IPS-20b (cell line): ENCODE data around the gene CCR7.

Source experiments
- H3K27ac ChIP-seq: one replicate; pipeline ENCODE4 v1.5.1; 2013; ENCODE audit warnings: low read length
- H3K27me3 ChIP-seq: 2 replicates; pipeline ENCODE4 v1.6.1; 2013; ENCODE audit warnings: mild to moderate bottlenecking, low read length, inconsistent platforms; ENCODE audit not compliant: insufficient read depth
- H3K36me3 ChIP-seq: 2 replicates; pipeline ENCODE4 v1.6.1; 2013; ENCODE audit warnings: low read depth, mild to moderate bottlenecking, inconsistent platforms, low read length, moderate library complexity; ENCODE audit not compliant: insufficient read depth
- H3K4me1 ChIP-seq: 2 replicates; pipeline ENCODE4 v1.6.1; 2013; ENCODE audit warnings: mild to moderate bottlenecking, control low read depth, inconsistent platforms, low read length, moderate library complexity; ENCODE audit not compliant: insufficient read depth
- H3K4me3 ChIP-seq: 2 replicates; pipeline ENCODE4 v1.5.1; 2013; ENCODE audit warnings: mild to moderate bottlenecking, low read length, inconsistent platforms
- H3K9ac ChIP-seq: 2 replicates; pipeline ENCODE4 v1.6.1; 2013; ENCODE audit warnings: low read depth, mild to moderate bottlenecking, inconsistent platforms, low read length, moderate library complexity
- H3K9me3 ChIP-seq: 2 replicates; pipeline ENCODE4 v1.6.1; 2013; ENCODE audit warnings: mild to moderate bottlenecking, low read depth, low read length, inconsistent platforms; ENCODE audit not compliant: insufficient read depth

The CCR7 gene

GRCh38 chr17:40553694-40554534, 11.4 kb downstream of the CCR7 start:
- Histone ChIP-seq H3K4me3 (no peak overlapping the region), H3K27me3 (0 out of 2 replicates have a peak, but pooled peaks cover 12% of the 10 kb centered on the region), H3K27ac (no peak overlapping the region), H3K36me3 (no peaks in the 10 kb centered on the region), H3K4me1 (peaks cover 3% of the 10 kb centered on the region; the same call in 1 of the 2 replicates), H3K9me3 (no peaks in the 10 kb centered on the region), H3K9ac (no peak overlapping the region)

DNA sequence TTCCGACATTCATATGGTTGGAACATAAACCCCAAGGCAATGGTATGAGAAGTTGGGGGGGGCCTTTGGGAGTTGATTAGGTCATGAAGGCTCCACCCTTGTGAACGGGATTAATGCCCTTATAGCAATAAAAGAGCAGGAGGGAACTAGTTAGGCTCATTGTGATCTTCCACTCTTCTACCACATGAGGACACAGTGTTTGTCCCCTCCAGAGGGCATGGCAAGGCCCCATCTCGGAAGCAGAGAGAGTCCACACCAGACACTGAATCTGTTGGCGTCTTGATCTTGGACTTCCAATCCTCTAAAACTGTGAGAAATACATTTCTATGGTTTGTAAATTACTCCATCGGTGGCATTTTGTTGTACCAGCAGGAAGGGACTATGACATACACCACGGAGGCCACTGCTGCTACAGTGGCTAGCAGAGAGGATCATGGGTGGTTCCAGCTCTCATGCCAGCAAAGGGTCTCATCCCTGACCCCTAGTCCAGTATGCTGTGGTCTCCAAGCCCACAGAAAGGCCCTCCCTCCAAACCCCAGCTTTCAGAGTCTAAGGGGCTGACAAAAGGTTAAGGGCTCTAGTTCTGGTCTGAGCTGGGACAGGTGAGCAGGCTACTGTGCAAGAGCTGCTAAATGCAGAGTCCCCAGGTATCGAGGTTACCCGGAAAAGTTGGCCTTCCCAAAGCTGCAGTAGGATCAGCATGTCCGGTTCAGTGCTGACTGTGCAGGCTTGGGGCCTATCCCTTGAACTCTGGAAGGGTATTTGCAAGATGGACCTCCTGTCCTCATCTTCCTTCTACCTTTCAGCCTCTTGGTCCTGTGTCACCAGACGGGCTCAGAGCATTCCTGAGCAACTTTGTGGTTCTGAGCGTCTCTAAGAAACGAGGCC, 12.2 kb downstream of the CCR7 start:
- Histone ChIP-seq H3K36me3 (no peaks in the 10 kb centered on the region), H3K27me3 (0 out of 2 replicates have a peak, but pooled peaks cover 9% of the 10 kb centered on the region), H3K9me3 (no peaks in the 10 kb centered on the region), H3K9ac (no peak overlapping the region), H3K27ac (no peak overlapping the region), H3K4me1 (peaks cover 3% of the 10 kb centered on the region; the same call in 1 of the 2 replicates), H3K4me3 (no peak overlapping the region)

DNA sequence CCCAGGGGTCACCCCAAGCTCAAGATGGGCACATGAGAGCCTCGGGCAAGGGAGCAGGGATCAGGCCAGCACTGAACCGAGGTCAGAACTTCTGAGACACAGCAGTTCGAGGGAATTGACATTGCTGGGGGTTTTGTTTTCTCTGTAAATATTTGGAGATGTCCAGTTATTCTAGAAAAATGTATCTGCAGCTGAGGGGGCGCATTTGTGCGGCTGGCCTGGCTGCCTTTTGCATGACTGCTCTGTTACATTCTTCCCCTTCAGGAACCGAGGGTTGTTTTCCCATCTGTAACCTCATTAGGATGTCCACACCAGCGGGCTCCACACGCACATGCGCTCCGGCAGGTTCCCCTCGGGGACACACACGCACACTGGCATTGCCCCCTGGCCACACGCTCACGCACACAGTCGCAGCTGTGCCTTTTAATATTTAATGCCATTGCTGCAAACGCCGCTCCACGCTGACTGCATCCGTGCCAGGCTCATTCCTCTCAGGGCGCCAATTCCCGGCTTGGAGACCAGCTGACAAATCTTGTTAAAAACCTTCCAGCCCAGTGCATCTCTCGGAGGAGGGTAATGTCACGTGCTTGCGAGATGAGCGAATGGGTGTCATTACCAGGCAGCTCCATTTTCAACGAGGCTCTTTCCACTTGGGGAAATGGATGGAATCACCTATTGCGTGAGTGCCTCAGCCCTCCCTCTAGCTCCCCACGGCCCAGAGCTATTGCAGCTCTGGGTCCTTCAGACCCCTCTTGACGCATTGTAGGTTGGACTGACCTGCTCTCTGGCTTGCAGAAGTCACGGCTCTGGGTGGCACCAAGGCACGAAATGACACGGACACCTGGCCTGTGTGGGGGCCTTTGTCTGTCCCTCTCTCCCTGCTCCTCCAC, 13.1 kb downstream of the CCR7 start:
- Histone ChIP-seq H3K36me3 (no peaks in the 10 kb centered on the region), H3K27me3 (no peaks in the 10 kb centered on the region), H3K9me3 (no peaks in the 10 kb centered on the region), H3K9ac (no peak overlapping the region), H3K4me3 (no peak overlapping the region), H3K4me1 (peaks cover 3% of the 10 kb centered on the region; the same call in 1 of the 2 replicates), H3K27ac (no peak overlapping the region)

GRCh38 chr17:40551091-40551878, 14.0 kb downstream of the CCR7 start:
- peaks cover 3% of the 10 kb centered on the region; the same call in 1 of the 2 replicates for H3K4me1 ChIP-seq
- H3K27ac ChIP-seq = no peak overlapping the region
- no peak overlapping the region for H3K9ac ChIP-seq
- no peaks in the 10 kb centered on the region for H3K9me3 ChIP-seq
- no peaks in the 10 kb centered on the region for H3K27me3 ChIP-seq
- H3K36me3 ChIP-seq = no peaks in the 10 kb centered on the region
- no peak overlapping the region for H3K4me3 ChIP-seq

- Histone ChIP-seq H3K4me1 (peaks cover 3% of the 10 kb centered on the region; the same call in 1 of the 2 replicates), H3K27me3 (no peaks in the 10 kb centered on the region), H3K27ac (no peak overlapping the region), H3K9ac (no peak overlapping the region), H3K4me3 (no peak overlapping the region), H3K9me3 (no peaks in the 10 kb centered on the region), H3K36me3 (no peaks in the 10 kb centered on the region)
These were observed 14.7 kb downstream of the CCR7 start for GRCh38 chr17:40550608-40551007.

DNA sequence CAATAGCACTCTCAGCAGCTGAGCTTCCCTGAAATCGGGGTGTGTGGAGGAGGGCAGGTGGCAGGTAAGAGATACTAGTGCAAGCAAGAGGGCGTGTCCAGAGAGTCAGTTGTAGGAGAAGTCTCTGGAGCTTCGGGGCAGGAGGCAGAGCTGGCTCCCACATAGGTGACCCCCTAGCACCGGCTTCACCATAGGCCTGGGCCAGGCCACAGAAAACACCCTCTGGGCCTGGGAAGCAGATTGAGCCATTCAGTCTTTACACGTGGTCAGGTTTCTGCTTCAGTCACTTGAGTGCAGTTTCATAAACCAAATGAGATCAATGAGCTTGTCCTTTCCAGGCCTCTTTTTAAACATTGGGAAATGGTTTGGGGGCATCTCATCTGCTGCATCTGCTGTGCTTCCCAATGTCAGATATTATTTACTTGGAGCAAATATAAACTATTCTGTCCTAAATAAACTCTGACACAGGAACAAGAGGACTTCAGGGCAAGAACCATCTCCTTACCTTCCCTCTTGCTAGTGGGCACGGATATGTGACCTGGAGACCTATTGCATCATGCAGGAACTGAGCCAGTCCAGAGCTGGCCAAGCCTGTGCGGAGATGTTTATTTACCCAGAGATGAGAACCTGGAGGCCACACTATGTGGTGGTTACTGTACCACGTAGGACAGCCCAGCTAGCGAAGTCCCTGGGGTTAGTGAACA, 16.1 kb downstream of the CCR7 start:
- Histone ChIP-seq H3K27me3 (no peaks in the 10 kb centered on the region), H3K9ac (no peak overlapping the region), H3K4me1 (peaks cover 3% of the 10 kb centered on the region; the same call in 1 of the 2 replicates), H3K36me3 (no peaks in the 10 kb centered on the region), H3K4me3 (no peak overlapping the region), H3K27ac (no peak overlapping the region), H3K9me3 (no peaks in the 10 kb centered on the region)

DNA sequence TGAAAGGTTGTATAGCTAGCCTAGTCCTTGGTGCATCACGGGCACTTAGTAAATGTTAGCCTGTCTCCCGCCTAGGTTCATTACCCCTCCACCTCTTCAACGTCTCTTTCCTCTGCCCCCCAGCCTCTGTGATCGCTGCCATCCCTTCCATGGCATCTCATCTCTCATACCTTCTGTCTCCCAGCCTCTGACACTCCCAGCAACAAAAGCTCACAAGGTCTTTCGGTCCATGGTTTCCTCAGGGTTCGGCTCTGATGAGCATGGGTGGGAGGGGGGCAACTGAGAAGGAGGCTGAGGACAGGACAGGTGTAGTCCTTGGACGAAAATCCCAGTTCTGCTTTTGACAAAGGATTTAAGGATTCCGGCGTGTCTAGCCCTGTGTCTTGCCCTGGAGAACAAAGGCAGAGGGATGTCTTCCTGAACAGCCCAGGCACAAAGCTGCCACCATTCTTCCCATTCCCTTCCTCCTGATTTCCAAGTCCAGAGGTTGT, 16.7 kb downstream of the CCR7 start:
- Histone ChIP-seq H3K4me1 (peaks cover under 1% of the 10 kb centered on the region; the same call in 1 of the 2 replicates), H3K9me3 (no peaks in the 10 kb centered on the region), H3K27ac (no peak overlapping the region), H3K4me3 (no peak overlapping the region), H3K36me3 (no peaks in the 10 kb centered on the region), H3K9ac (no peak overlapping the region), H3K27me3 (no peaks in the 10 kb centered on the region)

GRCh38 chr17:40547785-40548478, 17.3 kb downstream of the CCR7 start:
- Histone ChIP-seq H3K27ac (no peak overlapping the region), H3K4me1 (peaks cover 4% of the 10 kb centered on the region; the same call in 1 of the 2 replicates)

GRCh38 chr17:40547079-40547784, 18.0 kb downstream of the CCR7 start:
- Histone ChIP-seq H3K36me3 (no peaks in the 10 kb centered on the region), H3K4me1 (peaks cover 4% of the 10 kb centered on the region; the same call in 1 of the 2 replicates), H3K4me3 (no peak overlapping the region), H3K9ac (no peak overlapping the region), H3K27me3 (no peaks in the 10 kb centered on the region), H3K27ac (no peak overlapping the region), H3K9me3 (no peaks in the 10 kb centered on the region)

More at GRCh38 chr17:40547785-40548478, 17.3 kb downstream of the CCR7 start:
- Histone ChIP-seq H3K9me3 (no peaks in the 10 kb centered on the region), H3K4me3 (no peak overlapping the region), H3K9ac (no peak overlapping the region), H3K27me3 (no peaks in the 10 kb centered on the region), H3K36me3 (no peaks in the 10 kb centered on the region)
